Fibroblast of lung (primary cell): Measurements from ENCODE around the gene DDOST. TPM values are rescaled to one million over a fixed set of nuclear protein-coding genes. Genes with fewer than 3 reads are reported as not detected.

Experiments used
- DNase-seq, 2 donors: peaks; one replicate each; pipeline versions ENCODE4 v3.0.0 to v3.0.0-alpha.2; 2010; ENCODE audit warnings: low read depth in 2 of 2
- H2AFZ ChIP-seq: 2 replicates; pipeline ENCODE4 v1.5.1; 2012; ENCODE audit warnings: low read length, control low read depth, inconsistent platforms
- H3K27ac ChIP-seq: 2 replicates; pipeline ENCODE4 v1.5.1; 2011; ENCODE audit warnings: low read length, control low read depth; ENCODE audit not compliant: insufficient read depth
- H3K27me3 ChIP-seq: 2 replicates; pipeline ENCODE4 v1.5.1; 2011; ENCODE audit warnings: mild to moderate bottlenecking, low read length; ENCODE audit not compliant: control insufficient read depth, insufficient read depth
- H3K36me3 ChIP-seq: 2 replicates; pipeline ENCODE4 v1.5.1; 2011; ENCODE audit warnings: low read length; ENCODE audit not compliant: control insufficient read depth, insufficient read depth
- H3K4me1 ChIP-seq: 2 replicates; pipeline ENCODE4 v1.5.1; 2011; ENCODE audit warnings: low read length; ENCODE audit not compliant: control insufficient read depth, insufficient read depth; ENCODE audit errors: extremely low read depth
- H3K4me2 ChIP-seq: 2 replicates; pipeline ENCODE4 v1.5.1; 2011; ENCODE audit warnings: low read length, control low read depth; ENCODE audit not compliant: insufficient read depth; ENCODE audit errors: extremely low read depth
- H3K4me3 ChIP-seq, 4 experiments: fragments of 200-600 bp in 1 of 4; sonication (generic) in 1 of 4; replicated peaks in 1 of 4; 2 replicates each; pipeline ENCODE4 v1.5.1; 2011 to 2016; ENCODE audit warnings: low read length in 4 of 4, low read depth in 3 of 4, mild to moderate bottlenecking in 3 of 4, control low read depth in 2 of 4, inconsistent platforms in 1 of 4, mixed read lengths in 1 of 4; ENCODE audit not compliant: insufficient read depth in 1 of 4; ENCODE audit errors: control extremely low read depth in 1 of 4
- H3K79me2 ChIP-seq: 2 replicates; pipeline ENCODE4 v1.5.1; 2012; ENCODE audit warnings: mild to moderate bottlenecking, low read length, inconsistent platforms; ENCODE audit not compliant: control insufficient read depth, insufficient read depth
- H3K9ac ChIP-seq: 2 replicates; pipeline ENCODE4 v1.5.1; 2011; ENCODE audit warnings: mild to moderate bottlenecking, low read length, control low read depth; ENCODE audit not compliant: insufficient read depth
- H3K9me3 ChIP-seq: 2 replicates; pipeline ENCODE4 v1.5.1; 2012; ENCODE audit warnings: low read depth, low read length; ENCODE audit not compliant: control insufficient read depth, insufficient read depth
- H4K20me1 ChIP-seq: 2 replicates; pipeline ENCODE4 v1.5.1; 2011; ENCODE audit warnings: low read length; ENCODE audit not compliant: control insufficient read depth, insufficient read depth; ENCODE audit errors: extremely low read depth
- EZH2 ChIP-seq: IDR thresholded peaks from 2 replicates; pipeline ENCODE4 v1.5.1; 2012; ENCODE audit warnings: low read length, control low read depth, mild to moderate bottlenecking; ENCODE audit errors: missing control alignments
- polyA plus RNA-seq, 2 donors: library from polyadenylated mRNA; depleted of rRNA in 1 of 2; stranded (reverse) in 1 of 2; unstranded in 1 of 2; fragments of >200 nt; gene quantifications; 2 replicates each; pipeline ENCODE4 v1.2.1, GENCODE V29; 2011 to 2012; ENCODE audit warnings: missing spikeins in 1 of 2
- total RNA-seq: library from RNA; depleted of rRNA; stranded (reverse); fragments of >200 nt; gene quantifications from 2 replicates; pipeline ENCODE4 v1.2.1, GENCODE V29; 2014
- TF ChIP-seq, protein P1 (sequence below), 2 donors: IDR thresholded peaks in 1 of 2; conservative IDR thresholded peaks in 1 of 2; 1 replicate in 1 of 2; 2 replicates in 1 of 2; pipeline ENCODE4 v1.5.1; 2011 to 2012; ENCODE audit warnings: low read length in 2 of 2, control low read depth in 1 of 2, inconsistent platforms in 1 of 2, low read depth in 1 of 2, mild to moderate bottlenecking in 1 of 2

DDOST gene
- total and polyA plus RNA-seq, 2 donors (not counting 1 experiment from before 2014, with no cell fraction given), result 319 to 372 TPM

DNA sequence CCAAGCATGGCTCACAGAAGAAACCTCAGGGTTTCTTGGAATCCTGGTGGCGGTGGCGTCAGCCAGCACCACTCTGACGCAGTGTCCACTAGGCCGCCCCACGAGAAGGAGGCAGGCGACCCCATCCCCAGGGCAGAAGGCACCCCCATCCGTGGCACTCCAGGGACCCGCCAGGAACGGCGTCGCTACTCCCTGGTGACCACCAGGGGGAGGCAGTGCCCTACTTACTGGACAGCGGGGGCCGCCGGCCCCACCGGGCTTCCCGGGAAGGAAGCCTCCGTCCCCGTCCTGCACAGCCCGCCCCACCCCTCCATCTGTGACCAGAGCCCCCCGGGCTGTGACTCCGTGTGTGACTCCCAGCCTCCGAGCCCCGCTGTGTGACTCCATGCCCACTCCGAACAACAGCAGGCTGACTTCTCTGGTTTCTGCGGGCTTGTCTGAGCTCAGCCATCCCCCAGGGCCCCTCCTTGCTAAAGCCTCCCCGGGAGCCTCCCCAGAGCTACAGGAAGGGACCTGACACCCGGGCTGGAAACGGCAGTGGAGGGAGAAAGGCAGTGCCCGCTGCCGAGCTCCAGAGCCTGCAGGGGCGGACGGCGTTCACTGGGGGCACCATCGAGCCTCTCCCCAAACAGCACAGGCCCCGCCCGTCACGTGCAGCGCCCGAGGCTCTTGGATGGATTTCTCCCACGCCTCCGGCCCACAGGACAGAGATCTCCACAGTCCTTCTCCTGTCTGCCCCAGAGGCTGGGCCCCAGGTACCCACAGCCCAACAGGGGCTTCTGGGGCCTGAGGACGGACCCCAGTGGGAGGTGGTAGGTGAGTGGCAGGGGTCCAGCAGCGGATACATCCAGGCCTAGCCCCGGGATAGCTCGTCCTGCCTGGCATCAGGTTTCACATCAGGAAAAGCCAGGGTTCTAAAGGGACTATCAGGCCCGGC lies 35.5 kb upstream of the DDOST start:
- TF ChIP-seq, protein P1, sequence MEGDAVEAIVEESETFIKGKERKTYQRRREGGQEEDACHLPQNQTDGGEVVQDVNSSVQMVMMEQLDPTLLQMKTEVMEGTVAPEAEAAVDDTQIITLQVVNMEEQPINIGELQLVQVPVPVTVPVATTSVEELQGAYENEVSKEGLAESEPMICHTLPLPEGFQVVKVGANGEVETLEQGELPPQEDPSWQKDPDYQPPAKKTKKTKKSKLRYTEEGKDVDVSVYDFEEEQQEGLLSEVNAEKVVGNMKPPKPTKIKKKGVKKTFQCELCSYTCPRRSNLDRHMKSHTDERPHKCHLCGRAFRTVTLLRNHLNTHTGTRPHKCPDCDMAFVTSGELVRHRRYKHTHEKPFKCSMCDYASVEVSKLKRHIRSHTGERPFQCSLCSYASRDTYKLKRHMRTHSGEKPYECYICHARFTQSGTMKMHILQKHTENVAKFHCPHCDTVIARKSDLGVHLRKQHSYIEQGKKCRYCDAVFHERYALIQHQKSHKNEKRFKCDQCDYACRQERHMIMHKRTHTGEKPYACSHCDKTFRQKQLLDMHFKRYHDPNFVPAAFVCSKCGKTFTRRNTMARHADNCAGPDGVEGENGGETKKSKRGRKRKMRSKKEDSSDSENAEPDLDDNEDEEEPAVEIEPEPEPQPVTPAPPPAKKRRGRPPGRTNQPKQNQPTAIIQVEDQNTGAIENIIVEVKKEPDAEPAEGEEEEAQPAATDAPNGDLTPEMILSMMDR (conservative IDR thresholded peaks at IDR 0.05 in 1 of 2, IDR thresholded peaks at IDR 0.05 in 1 of 2; ENCODE audit: low read depth in 1 of 2, low read length in 2 of 2), result peak; percentile 66 to 79
- no peak for TF ChIP-seq EZH2
- no peaks in the 10 kb centered on the region for H3K9me3 ChIP-seq
- peaks cover 17% of the 10 kb centered on the region for H3K4me1 ChIP-seq
- H3K4me2 ChIP-seq, result peak overlapping the region; percentile 59
- H3K27ac ChIP-seq, result peak overlapping the region; percentile 88
- no peaks in the 10 kb centered on the region for H4K20me1 ChIP-seq
- no peaks in the 10 kb centered on the region for H3K36me3 ChIP-seq
- H3K27me3 ChIP-seq, result no peaks in the 10 kb centered on the region
- H2AFZ ChIP-seq, result peak overlapping the region; percentile 89
- peak overlapping the region; percentile 83 for H3K9ac ChIP-seq
- DNase-seq, result peak; percentile 88 to 94
- H3K79me2 ChIP-seq, result no peaks in the 10 kb centered on the region
- peak overlapping the region; percentile 44 to 61 (median 54) for H3K4me3 ChIP-seq

DNA sequence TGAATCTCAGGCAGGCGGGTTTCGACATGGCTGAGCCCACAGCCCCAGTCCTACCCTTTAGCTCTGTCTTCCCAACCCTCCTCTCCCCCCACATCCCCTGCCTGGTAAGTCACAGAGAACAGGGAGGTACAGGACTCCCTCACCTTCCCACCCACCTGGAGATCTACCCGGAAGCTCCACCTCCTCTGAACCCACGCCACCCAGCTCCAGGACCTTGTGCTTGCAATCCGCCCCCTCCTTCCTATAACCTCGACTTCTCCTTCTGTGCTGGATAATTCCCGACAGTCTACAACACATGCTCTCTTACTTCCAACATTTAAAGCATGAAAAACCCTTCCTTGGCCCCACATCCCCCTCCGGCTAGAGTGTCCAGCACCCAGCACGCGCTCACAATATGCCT lies 34.3 kb upstream of the DDOST start:
- H2AFZ ChIP-seq, result no peak overlapping the region
- no peak overlapping the region for H3K27ac ChIP-seq
- DNase-seq, result no peak
- H3K9ac ChIP-seq, result no peak overlapping the region
- H3K4me1 ChIP-seq, result peaks cover 17% of the 10 kb centered on the region
- no peaks in the 10 kb centered on the region for H3K36me3 ChIP-seq
- H4K20me1 ChIP-seq, result no peaks in the 10 kb centered on the region
- H3K79me2 ChIP-seq, result no peaks in the 10 kb centered on the region
- TF ChIP-seq, protein P1 (conservative IDR thresholded peaks at IDR 0.05 in 1 of 2, IDR thresholded peaks at IDR 0.05 in 1 of 2; ENCODE audit: low read depth in 1 of 2, low read length in 2 of 2), result no peak
- no peak for TF ChIP-seq EZH2
- H3K4me3 ChIP-seq, result no peak overlapping the region
- H3K4me2 ChIP-seq, result no peak overlapping the region
- no peaks in the 10 kb centered on the region for H3K27me3 ChIP-seq
- H3K9me3 ChIP-seq, result no peaks in the 10 kb centered on the region

DNA sequence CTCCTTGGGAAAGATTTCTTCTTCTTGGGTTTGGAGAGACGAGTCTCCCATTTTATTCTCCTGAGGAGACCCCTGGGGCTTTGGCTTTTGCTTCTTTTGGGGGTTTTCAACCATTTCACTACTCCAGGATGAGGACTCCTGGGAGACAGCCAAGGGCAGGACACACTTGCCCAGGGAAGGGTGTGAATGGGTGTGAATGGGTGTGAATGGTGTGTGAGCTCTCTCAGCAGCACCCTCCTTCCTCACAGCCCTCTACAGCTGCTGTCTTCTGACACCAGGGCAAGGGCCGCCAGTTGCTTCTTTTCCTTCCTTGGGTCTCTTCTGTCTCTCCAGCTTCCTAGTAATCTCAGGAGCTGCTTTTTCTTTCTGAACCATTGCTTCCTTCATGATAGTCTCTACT lies 32.5 kb upstream of the DDOST start:
- no peak for DNase-seq
- Histone ChIP-seq H3K27me3 (no peaks in the 10 kb centered on the region), H3K9ac (no peak overlapping the region)

More for the DNA sequence above, 32.5 kb upstream of the DDOST start:
- Histone ChIP-seq H3K9me3 (no peaks in the 10 kb centered on the region), H3K27ac (no peak overlapping the region), H2AFZ (no peak overlapping the region), H3K4me2 (no peak overlapping the region), H3K4me1 (peaks cover 16% of the 10 kb centered on the region), H3K4me3 (no peak overlapping the region), H3K79me2 (no peaks in the 10 kb centered on the region), H3K36me3 (no peaks in the 10 kb centered on the region), H4K20me1 (no peaks in the 10 kb centered on the region)
- TF ChIP-seq, protein P1 (conservative IDR thresholded peaks at IDR 0.05 in 1 of 2, IDR thresholded peaks at IDR 0.05 in 1 of 2; ENCODE audit: low read depth in 1 of 2, low read length in 2 of 2), result no peak
- TF ChIP-seq EZH2, result no peak
